Neural cell (in vitro differentiated cells): Measurements from ENCODE around the gene GPR35.
"Not testable (repeated sequence)": the region's sequence is repeated elsewhere in the genome, so short reads cannot be mapped to it uniquely, and the experiment has no call there.

ENCODE experiments used
- EP300 ChIP-seq: fragments of 450-650 bp; conservative IDR thresholded peaks from 2 replicates; pipeline ENCODE4 v1.6.1; 2014; ENCODE audit warnings: antibody characterized with exemption, mild to moderate bottlenecking, moderate library complexity; ENCODE audit not compliant: poor library complexity, severe bottlenecking
- EZH2 ChIP-seq: fragments of 200-600, 300-800 bp; shearing (Covaris generic), sonication (generic); IDR thresholded peaks from 2 replicates; pipeline ENCODE4 v1.6.1; 2014; ENCODE audit warnings: antibody characterized with exemption, low read length, borderline replicate concordance, mild to moderate bottlenecking; ENCODE audit not compliant: insufficient read depth, poor library complexity, severe bottlenecking
- MXI1 ChIP-seq: fragments of 450-650 bp; conservative IDR thresholded peaks from 2 replicates; pipeline ENCODE4 v1.6.1; 2014; ENCODE audit warnings: antibody characterized with exemption, mild to moderate bottlenecking; ENCODE audit not compliant: poor library complexity, severe bottlenecking
- POLR2AphosphoS5 ChIP-seq: IDR thresholded peaks from 2 replicates; pipeline ENCODE4 v1.6.1; 2012
- RAD21 ChIP-seq: fragments of 450-650 bp; conservative IDR thresholded peaks from 2 replicates; pipeline ENCODE4 v1.6.1; 2014; ENCODE audit warnings: antibody characterized with exemption, mild to moderate bottlenecking, moderate library complexity
- SMC3 ChIP-seq: fragments of 450-650 bp; conservative IDR thresholded peaks from 2 replicates; pipeline ENCODE4 v1.6.1; 2014; ENCODE audit warnings: antibody characterized with exemption, mild to moderate bottlenecking, moderate library complexity; ENCODE audit not compliant: poor library complexity
- TAF1 ChIP-seq: IDR thresholded peaks from 2 replicates; pipeline ENCODE4 v1.6.1; 2012; ENCODE audit warnings: low read depth
- TF ChIP-seq, protein P1 (sequence below): fragments of 450-650 bp; IDR thresholded peaks from 2 replicates; pipeline ENCODE4 v1.5.1; 2014; ENCODE audit warnings: antibody characterized with exemption, mild to moderate bottlenecking, moderate library complexity; ENCODE audit not compliant: poor library complexity, severe bottlenecking
- TF ChIP-seq, protein P2 (sequence below): IDR thresholded peaks from 2 replicates; pipeline ENCODE4 v1.6.1; 2012; ENCODE audit warnings: borderline replicate concordance

DNA sequence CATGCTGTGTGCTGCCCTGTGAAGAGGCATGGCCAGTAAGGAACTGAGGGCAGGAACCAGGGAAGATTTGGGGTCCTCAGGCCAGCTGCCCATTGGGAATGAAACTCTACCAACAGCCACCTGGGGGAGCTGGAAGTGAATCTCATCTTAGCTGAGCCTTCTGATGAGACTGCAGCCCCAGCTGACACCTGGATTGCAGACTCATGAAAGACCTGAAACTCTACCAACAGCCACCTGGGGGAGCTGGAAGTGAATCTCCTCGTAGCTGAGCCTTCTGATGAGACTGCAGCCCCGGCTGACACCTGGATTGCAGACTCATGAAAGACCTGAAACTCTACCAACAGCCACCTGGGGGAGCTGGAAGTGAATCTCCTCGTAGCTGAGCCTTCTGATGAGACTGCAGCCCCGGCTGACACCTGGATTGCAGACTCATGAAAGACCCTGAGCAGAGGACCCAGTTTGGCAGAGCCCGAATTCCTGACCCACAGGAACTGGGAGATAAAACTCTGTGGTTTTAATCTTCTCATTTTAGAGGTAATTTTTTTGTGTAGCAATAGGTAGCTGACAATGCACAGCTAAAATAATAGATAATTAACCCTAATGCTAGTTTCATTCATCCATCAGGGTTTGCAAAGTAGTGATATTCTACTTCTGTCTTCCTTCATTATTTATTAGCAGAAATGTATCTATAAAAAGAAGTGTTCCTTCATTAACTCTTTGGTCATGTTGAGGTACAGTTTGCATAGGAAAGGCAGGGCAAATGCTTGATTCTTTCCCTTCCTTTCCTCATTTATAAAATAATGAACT is 8.2 kb upstream of the GPR35 start:
- TF ChIP-seq, protein P1, sequence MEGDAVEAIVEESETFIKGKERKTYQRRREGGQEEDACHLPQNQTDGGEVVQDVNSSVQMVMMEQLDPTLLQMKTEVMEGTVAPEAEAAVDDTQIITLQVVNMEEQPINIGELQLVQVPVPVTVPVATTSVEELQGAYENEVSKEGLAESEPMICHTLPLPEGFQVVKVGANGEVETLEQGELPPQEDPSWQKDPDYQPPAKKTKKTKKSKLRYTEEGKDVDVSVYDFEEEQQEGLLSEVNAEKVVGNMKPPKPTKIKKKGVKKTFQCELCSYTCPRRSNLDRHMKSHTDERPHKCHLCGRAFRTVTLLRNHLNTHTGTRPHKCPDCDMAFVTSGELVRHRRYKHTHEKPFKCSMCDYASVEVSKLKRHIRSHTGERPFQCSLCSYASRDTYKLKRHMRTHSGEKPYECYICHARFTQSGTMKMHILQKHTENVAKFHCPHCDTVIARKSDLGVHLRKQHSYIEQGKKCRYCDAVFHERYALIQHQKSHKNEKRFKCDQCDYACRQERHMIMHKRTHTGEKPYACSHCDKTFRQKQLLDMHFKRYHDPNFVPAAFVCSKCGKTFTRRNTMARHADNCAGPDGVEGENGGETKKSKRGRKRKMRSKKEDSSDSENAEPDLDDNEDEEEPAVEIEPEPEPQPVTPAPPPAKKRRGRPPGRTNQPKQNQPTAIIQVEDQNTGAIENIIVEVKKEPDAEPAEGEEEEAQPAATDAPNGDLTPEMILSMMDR = not testable (repeated sequence)
- not testable (repeated sequence) for TF ChIP-seq MXI1, EZH2, TAF1, POLR2AphosphoS5, SMC3, EP300, RAD21
- TF ChIP-seq, protein P2, sequence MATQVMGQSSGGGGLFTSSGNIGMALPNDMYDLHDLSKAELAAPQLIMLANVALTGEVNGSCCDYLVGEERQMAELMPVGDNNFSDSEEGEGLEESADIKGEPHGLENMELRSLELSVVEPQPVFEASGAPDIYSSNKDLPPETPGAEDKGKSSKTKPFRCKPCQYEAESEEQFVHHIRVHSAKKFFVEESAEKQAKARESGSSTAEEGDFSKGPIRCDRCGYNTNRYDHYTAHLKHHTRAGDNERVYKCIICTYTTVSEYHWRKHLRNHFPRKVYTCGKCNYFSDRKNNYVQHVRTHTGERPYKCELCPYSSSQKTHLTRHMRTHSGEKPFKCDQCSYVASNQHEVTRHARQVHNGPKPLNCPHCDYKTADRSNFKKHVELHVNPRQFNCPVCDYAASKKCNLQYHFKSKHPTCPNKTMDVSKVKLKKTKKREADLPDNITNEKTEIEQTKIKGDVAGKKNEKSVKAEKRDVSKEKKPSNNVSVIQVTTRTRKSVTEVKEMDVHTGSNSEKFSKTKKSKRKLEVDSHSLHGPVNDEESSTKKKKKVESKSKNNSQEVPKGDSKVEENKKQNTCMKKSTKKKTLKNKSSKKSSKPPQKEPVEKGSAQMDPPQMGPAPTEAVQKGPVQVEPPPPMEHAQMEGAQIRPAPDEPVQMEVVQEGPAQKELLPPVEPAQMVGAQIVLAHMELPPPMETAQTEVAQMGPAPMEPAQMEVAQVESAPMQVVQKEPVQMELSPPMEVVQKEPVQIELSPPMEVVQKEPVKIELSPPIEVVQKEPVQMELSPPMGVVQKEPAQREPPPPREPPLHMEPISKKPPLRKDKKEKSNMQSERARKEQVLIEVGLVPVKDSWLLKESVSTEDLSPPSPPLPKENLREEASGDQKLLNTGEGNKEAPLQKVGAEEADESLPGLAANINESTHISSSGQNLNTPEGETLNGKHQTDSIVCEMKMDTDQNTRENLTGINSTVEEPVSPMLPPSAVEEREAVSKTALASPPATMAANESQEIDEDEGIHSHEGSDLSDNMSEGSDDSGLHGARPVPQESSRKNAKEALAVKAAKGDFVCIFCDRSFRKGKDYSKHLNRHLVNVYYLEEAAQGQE = not testable (repeated sequence)
